GM12892 (cell line): ENCODE results near the gene TEKT1.

Experiments used
- POLR2A ChIP-seq: IDR thresholded peaks from 2 replicates; pipeline ENCODE4 v1.6.1; 2011; ENCODE audit warnings: low read depth, low read length, control low read depth
- POLR2AphosphoS5 ChIP-seq: IDR thresholded peaks from 2 replicates; pipeline ENCODE4 v1.6.1; 2011; ENCODE audit warnings: low read depth, low read length, control low read depth
- TAF1 ChIP-seq: IDR thresholded peaks from 2 replicates; pipeline ENCODE4 v1.6.1; 2011; ENCODE audit warnings: low read depth, mild to moderate bottlenecking, control low read depth, low read length, borderline replicate concordance

- no peak for TF ChIP-seq POLR2AphosphoS5
- no peak for TF ChIP-seq POLR2A
- TF ChIP-seq TAF1: no peak
These were observed 25.8 kb upstream of the TEKT1 start for GRCh38 chr17:6857336-6857735.
